ENCODE data around the gene FHOD1. TPM values are rescaled to one million over a fixed set of nuclear protein-coding genes. Genes with fewer than 3 reads are reported as not detected.

FHOD1 gene
- total RNA-seq, 1 donor from 2014 or later = 18.8 TPM

DNA sequence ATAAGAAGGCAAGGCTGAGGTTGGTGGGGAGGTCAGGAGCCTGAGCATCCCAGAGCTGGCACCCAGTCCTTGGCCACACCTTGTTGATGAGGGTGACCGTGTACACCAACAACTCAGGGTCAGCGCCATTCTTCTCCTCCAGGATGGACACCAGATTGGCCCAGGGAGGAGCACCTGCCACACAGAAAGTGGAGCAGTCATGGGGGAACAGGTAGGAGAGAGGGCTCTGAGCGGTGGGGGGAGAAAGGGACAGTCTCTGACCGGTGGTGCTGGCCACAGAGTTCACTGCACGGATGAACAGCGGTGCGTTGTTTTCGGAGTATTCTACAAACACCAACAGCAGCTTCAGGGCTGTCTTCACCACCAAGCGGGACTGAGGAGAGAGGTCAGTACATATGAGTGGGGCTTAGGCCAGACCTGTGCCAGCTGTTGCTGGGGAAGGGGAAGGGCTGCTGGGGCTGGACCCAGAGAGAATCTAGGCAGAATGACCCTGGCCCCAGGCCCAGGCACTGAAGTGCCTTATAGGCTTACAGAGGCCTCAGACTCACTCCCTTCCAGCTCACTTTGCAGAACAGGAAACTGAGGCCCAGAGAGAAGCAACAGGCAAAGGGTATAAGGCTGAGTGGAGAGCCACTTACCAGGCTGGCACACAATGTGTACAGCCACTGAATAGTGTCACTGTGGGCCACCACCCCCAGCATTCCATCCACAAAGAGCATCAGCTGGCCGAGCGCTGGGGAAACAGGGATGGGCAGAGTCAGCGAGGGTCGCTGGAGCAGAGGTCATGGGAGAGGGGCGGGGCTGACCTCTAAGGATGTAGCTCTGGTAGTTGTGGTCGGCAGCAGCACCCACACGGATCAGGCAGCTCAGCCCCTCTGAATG lies 9.6 kb downstream of the FHOD1 start:
- Mint-ChIP-seq H3K4me3 (ENCODE audit: unreplicated experiment) (no peak overlapping the region), H3K27me3 (ENCODE audit: unreplicated experiment) (peaks cover 5% of the 10 kb centered on the region), H3K9me3 (ENCODE audit: unreplicated experiment) (no peaks in the 10 kb centered on the region), H3K4me1 (ENCODE audit: low read depth, unreplicated experiment) (no peaks in the 10 kb centered on the region), H3K27ac (ENCODE audit: unreplicated experiment) (peak overlapping the region; percentile 33), H3K36me3 (ENCODE audit: unreplicated experiment) (no peaks in the 10 kb centered on the region)
- TF ChIP-seq, protein P1, sequence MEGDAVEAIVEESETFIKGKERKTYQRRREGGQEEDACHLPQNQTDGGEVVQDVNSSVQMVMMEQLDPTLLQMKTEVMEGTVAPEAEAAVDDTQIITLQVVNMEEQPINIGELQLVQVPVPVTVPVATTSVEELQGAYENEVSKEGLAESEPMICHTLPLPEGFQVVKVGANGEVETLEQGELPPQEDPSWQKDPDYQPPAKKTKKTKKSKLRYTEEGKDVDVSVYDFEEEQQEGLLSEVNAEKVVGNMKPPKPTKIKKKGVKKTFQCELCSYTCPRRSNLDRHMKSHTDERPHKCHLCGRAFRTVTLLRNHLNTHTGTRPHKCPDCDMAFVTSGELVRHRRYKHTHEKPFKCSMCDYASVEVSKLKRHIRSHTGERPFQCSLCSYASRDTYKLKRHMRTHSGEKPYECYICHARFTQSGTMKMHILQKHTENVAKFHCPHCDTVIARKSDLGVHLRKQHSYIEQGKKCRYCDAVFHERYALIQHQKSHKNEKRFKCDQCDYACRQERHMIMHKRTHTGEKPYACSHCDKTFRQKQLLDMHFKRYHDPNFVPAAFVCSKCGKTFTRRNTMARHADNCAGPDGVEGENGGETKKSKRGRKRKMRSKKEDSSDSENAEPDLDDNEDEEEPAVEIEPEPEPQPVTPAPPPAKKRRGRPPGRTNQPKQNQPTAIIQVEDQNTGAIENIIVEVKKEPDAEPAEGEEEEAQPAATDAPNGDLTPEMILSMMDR (IDR thresholded peaks at IDR 0.05; ENCODE audit: partially characterized antibody, unreplicated experiment) = no peak
- no peak for DNase-seq

DNA sequence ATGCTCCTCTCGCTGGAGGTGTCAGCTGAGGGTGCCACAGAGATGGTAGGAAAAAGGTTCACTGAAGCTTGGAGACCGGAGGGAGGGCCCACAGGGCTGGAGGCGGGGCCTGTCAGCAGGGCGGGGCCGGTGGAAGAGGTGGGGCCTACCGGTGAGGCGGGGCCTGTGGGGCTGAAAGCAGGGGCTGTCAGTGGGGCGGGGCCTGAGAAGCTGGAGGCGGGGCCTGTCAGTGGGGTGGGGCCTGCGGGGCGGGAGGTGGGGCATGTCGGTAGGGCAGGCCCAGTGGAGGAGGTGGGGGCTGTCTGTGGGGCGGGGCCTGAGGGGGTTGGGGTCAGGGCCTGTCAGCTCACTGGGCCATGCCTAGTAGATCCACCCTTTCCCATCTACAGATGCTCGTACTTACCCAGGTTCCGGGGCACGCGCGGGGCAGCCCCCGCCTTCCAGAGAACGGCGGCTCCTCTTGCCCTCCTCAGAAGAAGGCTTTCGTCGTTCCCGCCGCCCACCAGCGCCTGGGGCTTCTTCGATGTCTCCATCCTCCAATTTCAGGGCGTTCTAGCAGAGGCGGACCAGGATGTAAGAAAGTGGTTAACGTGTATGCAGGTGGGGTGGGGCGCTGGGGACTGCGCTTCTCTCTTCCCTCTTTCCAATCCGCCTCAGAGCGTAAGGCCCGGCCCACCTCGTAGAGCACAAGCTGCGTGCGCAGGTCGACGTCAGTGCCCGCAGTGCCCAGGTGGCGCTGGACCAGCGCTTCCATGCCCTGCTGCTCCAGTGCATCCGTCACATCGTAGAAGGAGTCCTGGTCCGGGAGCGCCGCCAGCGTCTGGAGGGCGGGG lies 10.5 kb downstream of the FHOD1 start:
- Mint-ChIP-seq H3K36me3 (ENCODE audit: unreplicated experiment) (no peaks in the 10 kb centered on the region), H3K27me3 (ENCODE audit: unreplicated experiment) (peaks cover 5% of the 10 kb centered on the region), H3K27ac (ENCODE audit: unreplicated experiment) (peak overlapping the region; percentile 33), H3K4me1 (ENCODE audit: low read depth, unreplicated experiment) (no peaks in the 10 kb centered on the region), H3K9me3 (ENCODE audit: unreplicated experiment) (no peaks in the 10 kb centered on the region), H3K4me3 (ENCODE audit: unreplicated experiment) (peak overlapping the region; percentile 74)
- TF ChIP-seq, protein P1 (IDR thresholded peaks at IDR 0.05; ENCODE audit: partially characterized antibody, unreplicated experiment) = no peak
- DNase-seq = peak; percentile 83

DNA sequence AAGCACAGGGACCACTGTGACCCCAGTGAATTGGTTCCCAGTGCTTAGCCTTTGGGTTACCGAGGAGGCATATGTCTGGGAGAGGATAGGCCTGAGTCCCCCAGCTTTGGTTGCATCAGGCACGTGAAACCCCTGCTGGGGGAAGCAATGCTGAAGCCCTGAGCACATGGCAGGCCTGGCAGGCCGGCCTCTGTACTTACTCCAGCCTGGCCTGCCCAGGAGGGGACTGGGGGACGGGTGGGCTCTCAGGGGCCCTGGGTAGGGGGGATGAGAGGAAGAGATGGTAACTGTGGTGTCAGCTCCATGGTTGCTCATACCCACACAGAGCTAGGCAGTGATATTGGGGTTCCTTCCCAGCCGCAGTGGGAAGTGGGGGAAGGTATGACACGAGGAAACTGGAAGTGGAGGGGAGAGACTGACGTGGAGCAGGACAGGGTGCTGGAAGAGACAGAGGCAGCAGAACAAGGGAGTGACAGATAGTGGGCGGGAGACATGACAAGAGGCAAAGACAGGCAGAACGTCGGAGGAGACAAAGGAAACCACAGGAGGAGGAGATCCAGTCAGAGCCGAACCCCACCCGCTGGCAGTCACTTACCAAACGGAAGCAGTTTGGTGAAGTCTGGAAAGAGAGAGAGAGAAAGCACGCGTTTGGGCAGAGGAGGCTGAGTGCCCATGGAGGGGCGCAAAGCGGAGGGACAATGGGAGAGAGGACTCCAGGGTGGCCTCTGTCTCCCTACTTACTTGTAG lies 11.3 kb downstream of the FHOD1 start:
- peak overlapping the region; percentile 23 for H3K27ac Mint-ChIP-seq (ENCODE audit: unreplicated experiment)
- peaks cover 5% of the 10 kb centered on the region for H3K27me3 Mint-ChIP-seq (ENCODE audit: unreplicated experiment)
- H3K4me3 Mint-ChIP-seq (ENCODE audit: unreplicated experiment) = peak overlapping the region; percentile 74
- H3K4me1 Mint-ChIP-seq (ENCODE audit: low read depth, unreplicated experiment) = no peaks in the 10 kb centered on the region
- no peak for DNase-seq
- TF ChIP-seq, protein P1 (IDR thresholded peaks at IDR 0.05; ENCODE audit: partially characterized antibody, unreplicated experiment) = no peak
- no peaks in the 10 kb centered on the region for H3K9me3 Mint-ChIP-seq (ENCODE audit: unreplicated experiment)
- H3K36me3 Mint-ChIP-seq (ENCODE audit: unreplicated experiment) = no peaks in the 10 kb centered on the region

DNA sequence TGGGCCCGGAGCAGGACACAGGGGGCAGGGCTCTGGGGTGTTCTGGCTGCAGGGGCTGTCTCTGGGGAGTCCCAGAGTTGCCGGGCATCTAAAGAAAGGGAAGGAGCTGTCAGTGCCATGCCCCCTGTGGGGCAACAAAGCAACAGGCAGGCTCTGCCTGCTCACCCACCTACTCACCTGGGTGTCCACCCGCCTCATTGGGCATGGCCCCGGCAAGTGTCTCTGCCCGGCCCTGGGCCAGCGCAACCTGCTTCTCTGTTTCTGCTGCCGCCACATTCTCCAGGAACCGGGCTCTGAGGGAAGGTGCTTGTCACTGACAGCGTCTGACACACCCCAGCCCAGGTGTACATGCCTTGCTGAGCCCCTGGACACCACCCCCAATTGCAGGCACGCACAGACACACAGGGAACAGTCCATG lies 13.1 kb downstream of the FHOD1 start:
- TF ChIP-seq, protein P1 (IDR thresholded peaks at IDR 0.05; ENCODE audit: partially characterized antibody, unreplicated experiment) = no peak
- H3K9me3 Mint-ChIP-seq (ENCODE audit: unreplicated experiment) = no peaks in the 10 kb centered on the region
- H3K27ac Mint-ChIP-seq (ENCODE audit: unreplicated experiment) = no peak overlapping the region
- DNase-seq = no peak
- peaks cover 3% of the 10 kb centered on the region for H3K27me3 Mint-ChIP-seq (ENCODE audit: unreplicated experiment)
- H3K4me1 Mint-ChIP-seq (ENCODE audit: low read depth, unreplicated experiment) = no peaks in the 10 kb centered on the region
- no peaks in the 10 kb centered on the region for H3K36me3 Mint-ChIP-seq (ENCODE audit: unreplicated experiment)
- H3K4me3 Mint-ChIP-seq (ENCODE audit: unreplicated experiment) = no peak overlapping the region

All from glutamatergic neuron (in vitro differentiated cells).